GM12874 (cell line): ENCODE data around the gene CCNT1.

ENCODE experiments used
- TF ChIP-seq, protein P1 (sequence below): IDR thresholded peaks from 2 replicates; pipeline ENCODE4 v1.5.1; 2011; ENCODE audit warnings: low read depth, mild to moderate bottlenecking, control low read depth, low read length, moderate library complexity; ENCODE audit not compliant: insufficient read depth

Gene CCNT1

DNA sequence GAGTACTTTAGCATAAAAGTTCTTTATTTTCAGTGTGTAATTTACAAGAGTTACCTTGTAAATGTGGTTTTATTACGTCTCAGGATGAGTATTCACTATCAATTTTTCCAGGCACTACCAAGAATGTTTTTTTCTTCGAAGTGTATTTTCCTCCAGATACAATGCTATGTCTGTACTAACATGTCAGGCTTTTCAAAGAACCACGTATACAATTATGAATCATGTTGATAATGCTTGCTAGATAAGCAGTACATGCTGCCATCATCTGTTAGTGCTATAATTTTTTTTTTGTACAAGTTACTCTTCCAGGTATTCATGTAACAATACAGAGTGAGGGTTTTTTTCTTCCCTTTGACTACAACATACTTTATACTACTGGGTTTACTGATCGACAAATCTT is 28.9 kb downstream of the CCNT1 start:
- TF ChIP-seq, protein P1, sequence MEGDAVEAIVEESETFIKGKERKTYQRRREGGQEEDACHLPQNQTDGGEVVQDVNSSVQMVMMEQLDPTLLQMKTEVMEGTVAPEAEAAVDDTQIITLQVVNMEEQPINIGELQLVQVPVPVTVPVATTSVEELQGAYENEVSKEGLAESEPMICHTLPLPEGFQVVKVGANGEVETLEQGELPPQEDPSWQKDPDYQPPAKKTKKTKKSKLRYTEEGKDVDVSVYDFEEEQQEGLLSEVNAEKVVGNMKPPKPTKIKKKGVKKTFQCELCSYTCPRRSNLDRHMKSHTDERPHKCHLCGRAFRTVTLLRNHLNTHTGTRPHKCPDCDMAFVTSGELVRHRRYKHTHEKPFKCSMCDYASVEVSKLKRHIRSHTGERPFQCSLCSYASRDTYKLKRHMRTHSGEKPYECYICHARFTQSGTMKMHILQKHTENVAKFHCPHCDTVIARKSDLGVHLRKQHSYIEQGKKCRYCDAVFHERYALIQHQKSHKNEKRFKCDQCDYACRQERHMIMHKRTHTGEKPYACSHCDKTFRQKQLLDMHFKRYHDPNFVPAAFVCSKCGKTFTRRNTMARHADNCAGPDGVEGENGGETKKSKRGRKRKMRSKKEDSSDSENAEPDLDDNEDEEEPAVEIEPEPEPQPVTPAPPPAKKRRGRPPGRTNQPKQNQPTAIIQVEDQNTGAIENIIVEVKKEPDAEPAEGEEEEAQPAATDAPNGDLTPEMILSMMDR: no peak

DNA sequence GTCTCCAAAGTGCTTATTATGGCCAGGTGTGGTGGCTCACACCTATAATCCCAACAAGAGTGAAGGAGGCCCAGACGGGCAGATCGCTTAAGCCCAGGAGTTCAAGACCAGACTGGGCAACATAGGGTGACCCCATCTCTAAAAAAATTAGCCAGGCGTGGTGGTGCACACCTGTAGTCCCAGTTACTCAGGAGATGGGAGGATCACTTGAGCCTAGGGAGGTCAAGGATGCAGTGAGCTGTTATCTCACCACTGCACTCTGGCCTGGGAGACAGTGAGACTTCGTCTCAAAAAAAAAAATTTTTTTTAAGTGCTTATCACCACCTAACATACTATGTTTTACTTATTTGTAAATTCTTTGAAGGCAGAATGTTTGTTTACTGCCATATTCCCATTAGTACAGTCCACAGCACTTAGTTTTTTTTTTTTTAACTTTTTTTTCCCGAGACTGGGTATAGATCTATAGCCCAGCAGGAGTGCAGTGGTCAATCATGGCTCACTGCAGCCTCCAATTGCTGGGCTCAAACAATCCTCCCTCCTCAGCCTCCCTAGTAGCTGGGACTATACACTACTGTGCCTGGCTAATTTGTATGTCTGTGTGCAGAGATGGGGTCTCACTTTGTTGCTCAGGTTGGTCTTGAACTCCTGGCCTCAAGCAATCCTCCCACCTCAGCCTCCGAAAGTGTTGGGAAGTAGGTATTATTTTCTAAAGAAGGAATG is 29.7 kb downstream of the CCNT1 start:
- TF ChIP-seq, protein P1: no peak

DNA sequence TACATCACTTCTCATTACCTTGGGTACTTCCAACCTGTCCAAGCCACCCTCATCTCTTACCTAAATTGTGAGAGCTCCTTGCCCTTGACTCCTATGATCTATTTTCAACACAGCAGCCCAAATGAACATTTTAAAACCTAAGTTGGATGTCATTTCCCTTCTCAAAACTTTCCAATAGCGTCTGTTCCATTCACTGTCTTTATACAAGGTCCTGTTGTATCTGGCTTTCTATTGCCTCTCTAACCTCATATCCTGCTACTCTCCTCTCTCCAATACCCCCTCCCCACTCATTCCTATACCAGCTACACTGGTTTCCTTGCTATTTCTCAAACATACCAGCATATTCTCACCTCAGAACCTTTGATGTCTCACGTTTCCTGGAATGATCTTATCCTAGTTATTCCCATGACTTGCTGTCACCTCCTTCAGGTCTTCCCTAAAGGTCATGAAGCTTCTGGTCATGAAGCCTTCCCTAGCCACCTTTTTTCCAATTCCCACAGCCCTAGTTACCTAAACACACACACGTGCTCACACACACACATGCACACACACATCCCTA is 30.4 kb downstream of the CCNT1 start:
- TF ChIP-seq, protein P1: no peak

DNA sequence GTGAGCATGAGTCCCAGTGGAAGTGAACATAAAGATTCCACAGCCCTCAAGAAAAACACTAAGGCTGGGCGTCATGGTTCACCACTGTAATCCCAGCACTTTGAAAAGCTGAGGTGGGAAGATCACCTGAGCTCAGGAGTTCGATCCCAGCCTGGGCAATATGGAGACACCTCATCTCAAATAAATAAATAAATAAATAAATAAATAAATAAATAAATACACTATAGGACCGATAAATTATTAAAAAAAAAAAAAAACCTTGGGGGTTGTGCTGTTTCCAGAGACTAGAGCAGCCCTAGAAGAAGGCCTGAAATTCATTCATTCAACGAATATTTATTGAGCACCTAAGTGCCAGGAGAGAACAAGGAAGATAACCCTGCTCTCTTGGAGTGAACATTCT is 33.0 kb downstream of the CCNT1 start:
- TF ChIP-seq, protein P1: no peak

DNA sequence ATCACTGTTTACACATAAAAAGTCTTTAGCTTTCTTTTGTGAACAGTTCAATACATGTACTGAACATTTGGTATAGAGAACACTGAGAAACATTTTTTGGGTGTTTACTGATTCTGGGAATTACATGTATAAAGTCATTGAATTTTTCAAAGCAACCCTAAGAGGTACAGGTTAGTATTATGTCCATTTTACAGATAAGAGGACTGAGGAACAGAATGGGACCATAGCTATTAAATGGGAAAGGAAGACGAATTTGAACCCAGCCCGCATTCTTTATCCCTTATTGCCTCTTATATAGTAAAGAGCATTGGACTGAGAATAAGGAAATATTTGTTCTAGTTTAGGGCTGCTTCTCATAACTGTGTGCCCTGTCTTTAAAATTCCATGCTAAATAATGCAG is 33.6 kb downstream of the CCNT1 start:
- TF ChIP-seq, protein P1: no peak

DNA sequence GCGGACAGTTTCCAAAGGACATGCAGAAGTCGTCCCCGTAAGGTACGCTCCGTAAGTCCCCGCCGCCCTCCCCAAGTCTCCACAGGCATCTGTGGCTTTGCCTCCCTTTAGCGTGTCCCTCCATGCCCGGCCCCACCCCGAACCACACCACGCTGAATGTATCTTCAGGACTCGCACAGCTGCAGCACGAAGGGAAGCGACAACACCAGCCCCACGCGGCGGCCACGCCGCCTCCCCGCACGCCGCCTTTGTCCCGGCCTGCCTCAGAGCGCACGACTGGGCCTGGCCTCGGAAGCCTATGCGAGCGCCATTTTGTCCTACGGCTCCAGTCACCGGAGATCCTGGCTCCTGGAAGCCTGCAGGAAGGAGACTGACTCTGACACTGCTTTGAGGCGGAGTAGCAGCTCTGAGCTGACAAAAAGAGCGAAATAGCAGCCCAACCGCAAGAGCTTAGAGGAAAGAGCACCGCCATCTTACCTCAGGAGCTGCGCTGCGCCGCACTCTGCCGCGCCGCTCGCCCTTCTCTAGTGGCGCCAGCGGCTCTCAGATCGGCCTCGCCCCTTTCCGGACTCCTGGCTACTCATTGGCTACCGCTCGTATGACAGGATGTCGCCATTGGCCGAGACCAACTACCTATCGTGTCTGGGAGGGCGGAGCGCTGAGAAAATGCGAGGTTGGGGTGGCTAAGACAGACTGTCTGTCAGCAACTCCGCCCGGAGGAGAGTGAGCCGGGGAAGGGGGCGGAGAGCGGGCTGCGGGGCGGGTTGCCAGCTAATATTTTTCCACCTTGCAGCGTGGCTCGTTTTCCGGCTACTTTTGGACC is 34.6 kb downstream of the CCNT1 start, which contains the start of gene KANSL2:
Gene KANSL2, minus strand, starts transcription at position 529 of the 823 bp plus-strand sequence. CDS start 606 bp downstream, outside the sequence.
- TF ChIP-seq, protein P1: no peak

DNA sequence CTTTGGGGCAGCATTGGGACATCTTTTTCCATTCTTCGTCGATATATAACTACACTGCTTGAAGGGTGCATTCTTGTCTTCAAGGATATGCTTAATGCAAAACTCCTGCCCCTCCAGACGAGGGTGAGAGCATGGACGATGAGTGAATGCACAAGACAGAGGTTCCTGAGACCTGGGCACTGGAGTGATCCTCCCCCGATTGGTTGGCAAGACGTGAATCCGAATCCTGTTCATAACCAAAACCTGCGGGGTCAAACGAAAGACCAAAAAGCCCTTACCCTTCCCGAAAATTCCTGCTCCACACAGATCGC is 35.2 kb downstream of the CCNT1 start:
- TF ChIP-seq, protein P1: no peak
